Body of pancreas (tissue), 4 donors: Measurements from ENCODE around the gene FOXP1.

Source experiments
- CTCF ChIP-seq, 7 experiments: fragments of 450-650 bp in 4 of 7; fragments of 200-600 bp in 3 of 7; sonication (generic) in 3 of 7; IDR thresholded peaks; one replicate each; pipeline ENCODE4 v1.5.1; 2016 to 2019; ENCODE audit warnings: antibody characterized with exemption in 7 of 7
- POLR2A ChIP-seq, 3 donors: fragments of 450-650 bp; IDR thresholded peaks; one replicate each; pipeline ENCODE4 v1.6.1; 2016; ENCODE audit warnings: antibody characterized with exemption in 3 of 3, mild to moderate bottlenecking in 2 of 3

- no peak for TF ChIP-seq CTCF (IDR thresholded peaks at IDR 0.05)
- TF ChIP-seq POLR2A (IDR thresholded peaks at IDR 0.05) = no peak
These were observed 126.7 kb downstream of the FOXP1 start for GRCh38 chr3:71456826-71457225.
